Adipocyte (in vitro differentiated cells): ENCODE measurements around the gene TSHR.

Experiments
- DNase-seq: peaks from one replicate; pipeline ENCODE4 v3.0.0-alpha.2; 2015; ENCODE audit warnings: low read depth
- H3K27me3 ChIP-seq: replicated peaks from 2 replicates; pipeline ENCODE4 v1.7.0; 2013; ENCODE audit warnings: mild to moderate bottlenecking, low read length, moderate library complexity; ENCODE audit not compliant: control insufficient read depth, insufficient read depth
- H3K36me3 ChIP-seq: 2 replicates; pipeline ENCODE4 v1.7.0; 2013; ENCODE audit warnings: low read length, mild to moderate bottlenecking, moderate library complexity; ENCODE audit not compliant: control insufficient read depth, insufficient read depth, severe bottlenecking
- H3K4me1 ChIP-seq: 2 replicates; pipeline ENCODE4 v1.7.0; 2013; ENCODE audit warnings: mild to moderate bottlenecking, low read length, moderate library complexity; ENCODE audit not compliant: control insufficient read depth, insufficient read depth
- H3K4me3 ChIP-seq: 2 replicates; pipeline ENCODE4 v1.7.0; 2013; ENCODE audit warnings: mild to moderate bottlenecking, low read length, moderate library complexity
- H3K9ac ChIP-seq: 2 replicates; pipeline ENCODE4 v1.7.0; 2013; ENCODE audit warnings: mild to moderate bottlenecking, low read length, moderate library complexity
- H3K9me3 ChIP-seq: 2 replicates; pipeline ENCODE4 v1.7.0; 2013; ENCODE audit warnings: mild to moderate bottlenecking, low read length, moderate library complexity; ENCODE audit not compliant: control insufficient read depth

Gene TSHR

DNA sequence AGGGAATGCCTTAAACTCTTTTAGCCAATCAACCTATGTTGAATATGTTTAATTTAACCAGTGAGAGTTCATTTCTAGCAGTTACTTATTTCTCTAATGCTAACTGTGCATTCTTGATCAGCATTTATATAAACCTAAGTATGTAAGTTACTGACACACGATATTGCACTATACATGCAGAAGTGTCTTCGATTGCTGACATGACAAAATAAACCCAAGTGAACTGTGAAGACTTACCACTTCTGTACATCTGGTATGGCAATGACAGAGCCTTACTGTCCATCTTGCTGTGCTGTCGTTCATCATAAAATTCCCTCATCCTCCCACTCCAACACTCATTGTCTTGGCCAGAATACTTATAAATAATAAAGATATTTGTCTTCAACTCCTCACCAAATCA, 131.8 kb downstream of the TSHR start:
- Histone ChIP-seq H3K4me1 (peaks cover 4% of the 10 kb centered on the region), H3K4me3 (no peak overlapping the region), H3K9ac (no peak overlapping the region), H3K9me3 (no peaks in the 10 kb centered on the region), H3K27me3 (no peaks in the 10 kb centered on the region), H3K36me3 (no peaks in the 10 kb centered on the region)
- DNase-seq: no peak

GRCh38 chr14:81091139-81091538, 135.7 kb downstream of the TSHR start:
- Histone ChIP-seq H3K4me1 (no peaks in the 10 kb centered on the region), H3K27me3 (no peaks in the 10 kb centered on the region), H3K4me3 (no peak overlapping the region), H3K9me3 (no peaks in the 10 kb centered on the region), H3K9ac (no peak overlapping the region), H3K36me3 (no peaks in the 10 kb centered on the region)
- DNase-seq: no peak

GRCh38 chr14:81091660-81092059, 136.2 kb downstream of the TSHR start:
- Histone ChIP-seq H3K4me1 (no peaks in the 10 kb centered on the region), H3K9me3 (no peaks in the 10 kb centered on the region), H3K36me3 (no peaks in the 10 kb centered on the region), H3K27me3 (no peaks in the 10 kb centered on the region), H3K9ac (no peak overlapping the region), H3K4me3 (no peak overlapping the region)
- DNase-seq: no peak

DNA sequence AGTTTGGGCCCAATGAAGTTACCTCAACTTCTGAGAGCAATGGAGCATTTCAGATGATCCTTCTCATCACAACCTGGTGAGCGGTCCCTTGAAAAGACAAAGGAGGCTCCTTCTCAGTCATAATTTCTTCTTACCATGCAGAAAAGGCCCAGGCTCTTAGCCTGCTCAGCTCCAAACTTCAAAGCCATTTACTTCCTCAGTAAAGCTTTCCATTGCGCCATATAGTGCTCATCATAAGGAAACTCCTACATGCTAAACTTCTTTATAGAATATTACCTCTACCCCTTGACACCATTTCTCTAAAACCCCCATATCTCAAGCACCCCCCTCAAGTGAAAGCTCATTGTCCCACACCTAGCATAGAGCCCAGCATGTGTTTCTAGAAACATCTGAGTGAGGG, 138.2 kb downstream of the TSHR start:
- H3K27me3 ChIP-seq: no peaks in the 10 kb centered on the region
- H3K36me3 ChIP-seq: no peaks in the 10 kb centered on the region
- no peak for DNase-seq
- no peak overlapping the region for H3K4me3 ChIP-seq
- H3K9me3 ChIP-seq: no peaks in the 10 kb centered on the region
- H3K9ac ChIP-seq: no peak overlapping the region
- no peaks in the 10 kb centered on the region for H3K4me1 ChIP-seq

DNA sequence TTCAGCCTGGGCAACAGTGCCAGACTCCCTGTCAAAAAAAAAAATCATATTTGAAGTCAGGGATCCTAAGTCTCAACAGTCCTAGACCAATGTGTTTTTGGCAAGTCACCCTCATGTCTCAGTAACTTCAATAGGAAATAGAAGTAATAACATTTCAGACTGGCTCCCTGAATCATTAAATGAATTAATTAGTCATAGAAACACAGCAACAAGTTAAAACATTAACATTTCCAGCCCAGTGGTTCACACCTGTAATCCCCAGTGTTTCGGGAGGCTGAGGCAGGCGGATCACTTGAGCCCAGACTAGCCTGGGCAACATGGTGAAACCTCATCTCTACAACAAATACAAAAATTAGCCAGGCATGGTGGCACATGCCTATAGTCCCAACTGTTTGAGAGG, 140.1 kb downstream of the TSHR start:
- H3K4me3 ChIP-seq: no peak overlapping the region
- H3K36me3 ChIP-seq: no peaks in the 10 kb centered on the region
- DNase-seq: no peak
- no peak overlapping the region for H3K9ac ChIP-seq
- no peaks in the 10 kb centered on the region for H3K4me1 ChIP-seq
- no peaks in the 10 kb centered on the region for H3K27me3 ChIP-seq
- no peaks in the 10 kb centered on the region for H3K9me3 ChIP-seq

GRCh38 chr14:81096656-81097055, 141.2 kb downstream of the TSHR start:
- Histone ChIP-seq H3K9ac (no peak overlapping the region), H3K4me3 (no peak overlapping the region), H3K36me3 (no peaks in the 10 kb centered on the region), H3K9me3 (no peaks in the 10 kb centered on the region), H3K4me1 (no peaks in the 10 kb centered on the region), H3K27me3 (no peaks in the 10 kb centered on the region)
- no peak for DNase-seq

DNA sequence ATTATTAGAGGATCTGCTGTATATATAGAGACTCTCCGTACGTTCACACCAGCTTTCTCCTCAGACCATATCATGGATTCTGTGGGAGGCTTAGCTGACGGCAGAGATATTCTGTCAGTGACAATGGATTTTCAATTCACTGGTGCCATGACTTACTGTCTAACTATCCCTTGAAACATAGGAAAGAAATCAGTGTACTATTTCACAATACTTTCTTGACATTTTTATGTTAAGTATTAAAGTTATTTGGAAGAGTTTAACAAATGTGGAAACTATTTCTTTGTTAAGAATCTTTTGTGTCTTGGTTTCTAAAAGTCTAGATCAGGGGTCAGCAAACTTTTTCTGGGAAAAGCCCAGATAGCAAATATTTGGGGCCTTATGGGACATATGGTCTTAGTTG, 146.8 kb downstream of the TSHR start:
- H3K9me3 ChIP-seq: no peaks in the 10 kb centered on the region
- no peak overlapping the region for H3K9ac ChIP-seq
- H3K36me3 ChIP-seq: no peaks in the 10 kb centered on the region
- no peaks in the 10 kb centered on the region for H3K27me3 ChIP-seq
- DNase-seq: no peak
- H3K4me3 ChIP-seq: no peak overlapping the region
- H3K4me1 ChIP-seq: peaks cover 34% of the 10 kb centered on the region

- Histone ChIP-seq H3K27me3 (no peaks in the 10 kb centered on the region), H3K9me3 (no peaks in the 10 kb centered on the region), H3K4me1 (peaks cover 40% of the 10 kb centered on the region), H3K36me3 (no peaks in the 10 kb centered on the region), H3K4me3 (no peak overlapping the region), H3K9ac (no peak overlapping the region)
- no peak for DNase-seq
Measured at GRCh38 chr14:81103443-81103842, 148.0 kb downstream of the TSHR start.

DNA sequence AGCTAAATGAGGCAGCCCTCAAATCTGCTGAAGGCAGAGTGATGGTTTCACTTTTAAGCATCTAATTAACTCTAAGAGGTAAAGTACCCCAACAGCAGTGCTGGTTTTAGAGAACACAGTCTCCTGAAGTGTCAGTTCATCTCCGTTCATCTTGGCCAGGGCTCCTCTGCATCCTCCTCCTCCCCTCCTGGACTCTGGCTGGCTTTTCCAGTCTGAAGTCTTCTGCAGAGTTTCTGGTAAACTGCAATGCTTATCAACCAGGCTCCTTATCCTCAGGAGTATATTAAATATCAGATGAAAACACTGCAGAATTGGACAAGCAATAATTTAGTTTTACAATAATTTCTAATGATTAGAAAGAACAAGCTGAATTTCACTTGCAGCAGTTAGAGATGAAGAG, 150.0 kb downstream of the TSHR start:
- DNase-seq: no peak
- no peaks in the 10 kb centered on the region for H3K36me3 ChIP-seq
- H3K27me3 ChIP-seq: no peaks in the 10 kb centered on the region
- no peak overlapping the region for H3K9ac ChIP-seq
- H3K4me1 ChIP-seq: peaks cover 40% of the 10 kb centered on the region
- no peaks in the 10 kb centered on the region for H3K9me3 ChIP-seq
- no peak overlapping the region for H3K4me3 ChIP-seq

GRCh38 chr14:81105961-81106360, 150.5 kb downstream of the TSHR start:
- Histone ChIP-seq H3K4me3 (no peak overlapping the region), H3K4me1 (peaks cover 40% of the 10 kb centered on the region), H3K36me3 (no peaks in the 10 kb centered on the region), H3K9ac (no peak overlapping the region), H3K27me3 (no peaks in the 10 kb centered on the region), H3K9me3 (no peaks in the 10 kb centered on the region)
- no peak for DNase-seq

DNA sequence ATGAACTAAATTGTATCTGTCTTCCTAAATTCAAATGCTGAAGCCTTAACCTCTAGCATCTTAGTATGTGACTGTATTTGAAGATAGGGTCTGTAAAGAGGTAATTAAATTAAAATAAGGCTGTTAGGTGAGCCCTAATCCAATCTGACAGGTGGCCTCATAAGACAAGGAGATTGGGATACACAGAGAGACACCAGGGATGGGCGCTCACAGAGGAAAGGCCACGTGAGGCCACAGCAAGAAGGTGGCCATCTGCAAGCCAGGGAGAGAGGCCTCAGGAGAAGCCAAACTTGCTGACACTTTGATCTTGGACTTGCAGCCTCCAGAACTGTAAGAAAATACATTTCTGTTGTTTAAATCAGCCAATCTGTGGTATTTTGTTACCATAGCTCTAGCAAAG, 154.8 kb downstream of the TSHR start:
- DNase-seq: no peak
- H3K9ac ChIP-seq: no peak overlapping the region
- no peaks in the 10 kb centered on the region for H3K27me3 ChIP-seq
- H3K36me3 ChIP-seq: no peaks in the 10 kb centered on the region
- H3K4me3 ChIP-seq: no peak overlapping the region
- peaks cover 15% of the 10 kb centered on the region for H3K4me1 ChIP-seq
- no peaks in the 10 kb centered on the region for H3K9me3 ChIP-seq

DNA sequence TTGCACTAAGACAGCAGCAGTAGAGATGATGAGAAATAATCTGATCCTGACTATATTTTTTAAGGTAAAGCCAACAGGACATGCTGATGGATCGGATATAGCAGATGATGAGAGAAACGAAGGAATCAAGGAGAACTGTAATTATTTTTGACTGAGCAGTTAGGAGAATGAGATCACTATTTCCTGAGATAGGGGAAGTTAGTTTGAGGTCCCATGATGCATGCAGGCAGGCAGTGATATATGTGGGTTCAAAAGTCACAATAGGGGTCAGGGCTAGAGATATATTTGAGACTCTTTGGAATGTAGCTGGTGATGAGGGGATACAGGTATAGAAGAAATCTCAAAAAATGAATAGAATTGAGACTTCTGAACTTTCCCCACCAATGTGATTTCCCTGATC, 157.8 kb downstream of the TSHR start:
- no peak overlapping the region for H3K4me3 ChIP-seq
- H3K9me3 ChIP-seq: no peaks in the 10 kb centered on the region
- H3K27me3 ChIP-seq: no peaks in the 10 kb centered on the region
- no peak overlapping the region for H3K9ac ChIP-seq
- no peaks in the 10 kb centered on the region for H3K4me1 ChIP-seq
- H3K36me3 ChIP-seq: no peaks in the 10 kb centered on the region
- DNase-seq: no peak
